Testis (tissue), 3 donors: ENCODE measurements around the gene CDC42SE1. TPM values are rescaled to one million over a fixed set of nuclear protein-coding genes. Genes with fewer than 3 reads are reported as not detected.

ENCODE experiments used
- DNase-seq: peaks from one replicate; pipeline ENCODE4 v3.0.0-alpha.2; 2019
- H3K27ac ChIP-seq, 2 donors: fragments of 200-600 bp; sonication (generic); one replicate each; pipeline ENCODE4 v1.5.1; 2019
- H3K27me3 ChIP-seq: fragments of 200-600 bp; sonication (generic); one replicate; pipeline ENCODE4 v1.5.1; 2019
- H3K36me3 ChIP-seq: fragments of 200-600 bp; sonication (generic); one replicate; pipeline ENCODE4 v1.5.1; 2017; ENCODE audit warnings: low read depth; ENCODE audit errors: missing control alignments
- H3K4me1 ChIP-seq: fragments of 200-600 bp; sonication (generic); one replicate; pipeline ENCODE4 v1.5.1; 2019
- H3K4me3 ChIP-seq, 2 donors: fragments of 200-600 bp; sonication (generic); one replicate each; pipeline ENCODE4 v1.5.1; 2017 to 2019
- H3K9me3 ChIP-seq: fragments of 200-600 bp; sonication (generic); one replicate; pipeline ENCODE4 v1.5.1; 2017
- POLR2A ChIP-seq: fragments of 450-650 bp; IDR thresholded peaks from one replicate; pipeline ENCODE4 v1.6.1; 2017; ENCODE audit warnings: antibody characterized with exemption, mild to moderate bottlenecking, moderate library complexity
- WGBS, 2 donors: methylation state at CpG; one replicate each; pipeline ENCODE4 v1.1.5; 2018; 5-methylcytosine and 5-hydroxymethylcytosine counted together
- intact Hi-C: fragments of 100-400 bp; cut with DNase I; formaldehyde crosslinking; loops from one replicate; pipeline ENCODE4 v1.15.1; 2023; ENCODE audit warnings: low total_unique reads
- polyA plus RNA-seq: library from polyadenylated mRNA; stranded (reverse); fragments of 350-450 nt; fragmentation: Illumina TruSeq; extraction: RNeasy Lipid Tissue Mini Kit (QIAGEN cat#74804); gene quantifications from one replicate; pipeline ENCODE4 v1.2.3, GENCODE V29; 2014; ENCODE audit warnings: low read depth, low replicate concordance; ENCODE audit not compliant: insufficient read depth
- total RNA-seq, 2 donors: library from RNA; depleted of rRNA; stranded (reverse); fragments of >200 nt; gene quantifications; one replicate each; pipeline ENCODE4 v1.2.3, GENCODE V29; 2016
- TF ChIP-seq, protein P1 (sequence below), 3 experiments: fragments of 450-650 bp in 2 of 3; fragments of 200-600 bp in 1 of 3; sonication (generic) in 1 of 3; IDR thresholded peaks; one replicate each; pipeline ENCODE4 v1.5.1; 2016 to 2019; ENCODE audit warnings: antibody characterized with exemption in 3 of 3, mild to moderate bottlenecking in 2 of 3, moderate library complexity in 1 of 3

The CDC42SE1 gene
- total and polyA plus RNA-seq, 3 donors from 2014 or later = 34.8 to 40.5 (median 36.9) TPM

DNA sequence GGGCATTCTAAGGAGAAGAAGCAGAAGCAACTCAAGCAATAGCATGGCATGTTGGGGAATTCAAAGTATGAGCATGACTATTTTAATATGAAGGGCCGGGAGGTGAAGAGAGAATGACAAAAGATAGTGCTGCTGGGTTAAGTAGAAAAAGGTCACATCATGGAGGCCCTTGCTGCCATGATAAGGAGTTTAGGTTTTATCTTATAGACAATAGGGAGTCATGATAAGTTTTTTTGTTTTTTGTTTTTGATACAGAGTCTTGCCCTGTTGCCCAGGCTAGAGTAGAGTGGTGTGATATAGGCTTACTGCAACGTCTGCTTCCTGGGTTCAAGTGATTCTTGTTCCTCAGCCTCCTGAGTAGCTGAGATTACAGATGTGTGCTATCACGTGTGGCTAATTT, 19.9 kb downstream of the CDC42SE1 start:
- Histone ChIP-seq H3K4me3 (no peak overlapping the region), H3K4me1 (no peaks in the 10 kb centered on the region), H3K9me3 (no peaks in the 10 kb centered on the region), H3K27ac (no peak overlapping the region), H3K27me3 (no peaks in the 10 kb centered on the region), H3K36me3 (no peaks in the 10 kb centered on the region)
- intact Hi-C loops = no loop called here
- WGBS, 2 donors = 90% methylated on average over 3 of the region's 3 CpGs
- DNase-seq = no peak
- no peak for TF ChIP-seq POLR2A
- TF ChIP-seq, protein P1, sequence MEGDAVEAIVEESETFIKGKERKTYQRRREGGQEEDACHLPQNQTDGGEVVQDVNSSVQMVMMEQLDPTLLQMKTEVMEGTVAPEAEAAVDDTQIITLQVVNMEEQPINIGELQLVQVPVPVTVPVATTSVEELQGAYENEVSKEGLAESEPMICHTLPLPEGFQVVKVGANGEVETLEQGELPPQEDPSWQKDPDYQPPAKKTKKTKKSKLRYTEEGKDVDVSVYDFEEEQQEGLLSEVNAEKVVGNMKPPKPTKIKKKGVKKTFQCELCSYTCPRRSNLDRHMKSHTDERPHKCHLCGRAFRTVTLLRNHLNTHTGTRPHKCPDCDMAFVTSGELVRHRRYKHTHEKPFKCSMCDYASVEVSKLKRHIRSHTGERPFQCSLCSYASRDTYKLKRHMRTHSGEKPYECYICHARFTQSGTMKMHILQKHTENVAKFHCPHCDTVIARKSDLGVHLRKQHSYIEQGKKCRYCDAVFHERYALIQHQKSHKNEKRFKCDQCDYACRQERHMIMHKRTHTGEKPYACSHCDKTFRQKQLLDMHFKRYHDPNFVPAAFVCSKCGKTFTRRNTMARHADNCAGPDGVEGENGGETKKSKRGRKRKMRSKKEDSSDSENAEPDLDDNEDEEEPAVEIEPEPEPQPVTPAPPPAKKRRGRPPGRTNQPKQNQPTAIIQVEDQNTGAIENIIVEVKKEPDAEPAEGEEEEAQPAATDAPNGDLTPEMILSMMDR (IDR thresholded peaks at IDR 0.05) = no peak

- Histone ChIP-seq H3K27me3 (no peaks in the 10 kb centered on the region), H3K4me3 (no peak overlapping the region), H3K9me3 (no peaks in the 10 kb centered on the region), H3K27ac (no peak overlapping the region), H3K4me1 (no peaks in the 10 kb centered on the region), H3K36me3 (no peaks in the 10 kb centered on the region)
- TF ChIP-seq POLR2A = no peak
- TF ChIP-seq, protein P1 (IDR thresholded peaks at IDR 0.05) = no peak
- 83 to 91% methylated on average over 6 of the region's 6 CpGs for WGBS, 2 donors
- intact Hi-C loops = no loop called here
- no peak for DNase-seq
Measured at GRCh38 chr1:151037032-151037431, 22.4 kb downstream of the CDC42SE1 start.

- TF ChIP-seq POLR2A = no peak
- TF ChIP-seq, protein P1 (IDR thresholded peaks at IDR 0.05) = no peak
- H3K4me3 ChIP-seq = no peak within 1 kb of the TSS
- intact Hi-C loops = no loop called here
- H3K36me3 ChIP-seq = no peaks in the 10 kb centered on the region
- H3K9me3 ChIP-seq = no peaks in the 10 kb centered on the region
- H3K4me1 ChIP-seq = no peaks in the 10 kb centered on the region
- no peak for DNase-seq
- WGBS, 2 donors = 45 to 50% methylated on average over 2 of the region's 2 CpGs
- H3K27ac ChIP-seq = no peak within 1 kb of the TSS
- no peaks in the 10 kb centered on the region for H3K27me3 ChIP-seq
Measured at GRCh38 chr1:151036356-151036755, 23.1 kb downstream of the CDC42SE1 start, which contains the start of gene BNIPL. Gene BNIPL (plus strand): TSS chr1:151036586. CDS start chr1:151036726, 140 bp downstream.

GRCh38 chr1:151035167-151035566, 24.3 kb downstream of the CDC42SE1 start:
- TF ChIP-seq, protein P1 (IDR thresholded peaks at IDR 0.05) = no peak
- no peak for TF ChIP-seq POLR2A
- no peak overlapping the region for H3K27ac ChIP-seq
- H3K36me3 ChIP-seq = no peaks in the 10 kb centered on the region
- H3K4me1 ChIP-seq = no peaks in the 10 kb centered on the region
- no peak for DNase-seq
- intact Hi-C loops = no loop called here
- H3K9me3 ChIP-seq = no peaks in the 10 kb centered on the region
- no peaks in the 10 kb centered on the region for H3K27me3 ChIP-seq
- no peak overlapping the region for H3K4me3 ChIP-seq
- WGBS, 2 donors = 85 to 86% methylated on average over 3 of the region's 3 CpGs

DNA sequence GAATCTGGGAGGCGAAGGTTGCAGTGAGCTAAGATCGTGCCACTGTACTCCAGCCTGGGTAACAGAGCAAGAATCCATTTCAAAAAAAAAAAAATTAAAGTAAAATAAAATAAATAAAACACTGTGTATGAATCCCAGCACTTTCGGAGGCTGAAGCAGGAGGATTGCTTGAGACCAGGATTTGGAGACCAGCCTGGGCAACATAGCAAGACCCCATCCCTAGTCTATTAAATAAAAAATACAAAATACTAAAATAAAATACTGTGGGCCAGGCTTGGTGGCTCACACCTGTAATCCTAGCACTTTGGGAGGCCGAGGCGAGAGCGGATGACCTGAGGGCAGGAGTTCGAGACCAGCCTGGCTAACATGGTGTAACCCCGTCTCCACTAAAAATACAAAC, 27.3 kb downstream of the CDC42SE1 start:
- Histone ChIP-seq H3K4me1 (no peaks in the 10 kb centered on the region), H3K27ac (no peak overlapping the region), H3K9me3 (no peaks in the 10 kb centered on the region), H3K4me3 (no peak overlapping the region), H3K27me3 (no peaks in the 10 kb centered on the region), H3K36me3 (no peaks in the 10 kb centered on the region)
- DNase-seq = no peak
- intact Hi-C loops = no loop called here
- TF ChIP-seq, protein P1 (IDR thresholded peaks at IDR 0.05) = no peak
- TF ChIP-seq POLR2A = no peak
- WGBS, 2 donors = 97 to 98% methylated on average over 8 of the region's 8 CpGs
